Measurements from ENCODE around the gene ARFGAP2.
"Not testable (repeated sequence)": the region's sequence is repeated elsewhere in the genome, so short reads cannot be mapped to it uniquely, and the experiment has no call there.

Gene ARFGAP2

DNA sequence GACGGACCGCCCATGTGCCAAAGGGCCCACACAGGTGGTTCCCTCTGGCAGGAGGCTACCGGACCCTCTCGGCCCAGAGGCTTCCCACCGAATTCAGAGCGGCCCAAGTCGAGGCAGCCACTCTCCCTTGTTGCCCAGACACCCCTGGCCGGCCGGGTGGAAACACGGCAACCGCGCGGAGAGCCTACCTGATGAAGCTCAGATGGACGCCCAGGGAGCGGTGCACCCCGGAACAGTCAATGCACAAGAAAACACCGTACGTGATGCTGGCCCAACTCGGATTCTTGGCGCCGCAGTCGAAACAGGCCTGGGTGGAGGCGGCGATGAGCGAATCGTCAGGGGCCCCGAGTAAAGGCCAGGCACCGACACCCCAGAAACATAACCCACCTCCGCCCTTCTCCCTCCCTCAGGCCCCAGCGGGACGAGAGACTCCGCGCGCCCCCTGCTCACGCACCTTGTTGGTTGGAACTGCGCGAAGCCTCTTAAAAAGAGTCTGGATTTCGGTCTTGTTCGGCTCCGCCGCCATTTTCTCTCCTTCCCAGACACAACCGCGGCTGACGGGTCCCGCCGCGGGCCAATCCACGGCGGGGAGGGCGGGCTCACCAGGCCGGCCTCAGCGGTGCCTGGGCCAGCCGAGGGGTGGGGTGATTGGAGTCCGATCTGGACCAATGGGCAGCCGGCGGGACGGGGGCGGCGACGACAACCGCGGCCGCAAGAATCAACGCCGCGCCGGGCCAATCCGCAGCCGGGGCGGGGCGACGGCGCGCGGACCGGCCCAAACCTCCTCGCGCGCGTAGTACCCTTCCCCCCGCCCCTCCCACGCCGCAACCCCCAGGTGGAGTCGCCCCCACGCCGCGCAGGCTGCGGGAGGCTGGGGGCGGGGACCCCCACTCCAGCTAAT, at the start of gene ARFGAP2:
Gene ARFGAP2, minus strand, starts transcription at position 552 of the 901 bp plus-strand sequence. Its CDS starts 26 bp downstream, at position 526.
- peak; percentile 73 for DNase-seq (ENCODE audit: low read depth)

DNA sequence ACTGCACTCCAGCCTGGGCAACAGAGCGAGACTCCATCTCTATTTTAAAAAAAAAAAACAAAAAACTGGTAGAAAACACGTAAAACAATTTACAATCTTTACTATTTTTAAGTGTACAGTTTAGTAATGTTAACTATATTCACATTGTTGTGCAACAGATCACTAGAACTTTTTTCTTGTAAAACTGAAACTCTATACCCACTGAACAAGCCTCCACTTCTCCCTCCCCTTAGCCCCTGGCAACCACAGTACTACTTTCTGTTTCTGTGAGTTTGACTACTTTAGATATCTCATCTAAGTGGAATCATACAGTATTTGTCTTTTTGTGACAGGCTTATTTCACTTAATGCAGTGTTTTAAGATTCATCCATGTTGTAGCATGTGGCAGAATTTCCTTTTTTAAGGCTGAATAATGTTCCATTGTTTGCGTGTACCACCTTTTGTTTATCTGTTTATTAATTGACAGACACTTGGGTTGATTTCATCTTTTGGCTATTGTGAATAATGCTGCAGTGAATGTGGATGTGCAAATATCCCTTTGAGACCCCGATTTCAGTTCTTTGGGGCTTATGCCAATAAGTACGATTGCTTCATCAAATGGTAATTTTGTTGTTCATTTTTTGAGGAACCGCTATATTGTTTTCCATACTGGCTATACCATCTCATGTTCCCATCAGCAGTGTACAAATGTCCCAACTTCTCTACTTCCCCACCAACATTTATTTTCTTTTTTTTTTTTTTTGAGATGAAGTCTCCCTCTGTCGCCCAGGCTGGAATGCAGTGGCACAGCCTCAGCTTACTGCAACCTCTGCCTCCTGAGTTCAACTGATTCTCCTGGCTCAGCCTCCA, 49.1 kb upstream of the ARFGAP2 start:
- no peak for DNase-seq (ENCODE audit: low read depth)

GRCh38 chr11:47222696-47223095, 46.0 kb upstream of the ARFGAP2 start:
- DNase-seq (ENCODE audit: low read depth) = no peak

GRCh38 chr11:47220401-47220821, 43.7 kb upstream of the ARFGAP2 start:
- DNase-seq (ENCODE audit: low read depth) = no peak

DNA sequence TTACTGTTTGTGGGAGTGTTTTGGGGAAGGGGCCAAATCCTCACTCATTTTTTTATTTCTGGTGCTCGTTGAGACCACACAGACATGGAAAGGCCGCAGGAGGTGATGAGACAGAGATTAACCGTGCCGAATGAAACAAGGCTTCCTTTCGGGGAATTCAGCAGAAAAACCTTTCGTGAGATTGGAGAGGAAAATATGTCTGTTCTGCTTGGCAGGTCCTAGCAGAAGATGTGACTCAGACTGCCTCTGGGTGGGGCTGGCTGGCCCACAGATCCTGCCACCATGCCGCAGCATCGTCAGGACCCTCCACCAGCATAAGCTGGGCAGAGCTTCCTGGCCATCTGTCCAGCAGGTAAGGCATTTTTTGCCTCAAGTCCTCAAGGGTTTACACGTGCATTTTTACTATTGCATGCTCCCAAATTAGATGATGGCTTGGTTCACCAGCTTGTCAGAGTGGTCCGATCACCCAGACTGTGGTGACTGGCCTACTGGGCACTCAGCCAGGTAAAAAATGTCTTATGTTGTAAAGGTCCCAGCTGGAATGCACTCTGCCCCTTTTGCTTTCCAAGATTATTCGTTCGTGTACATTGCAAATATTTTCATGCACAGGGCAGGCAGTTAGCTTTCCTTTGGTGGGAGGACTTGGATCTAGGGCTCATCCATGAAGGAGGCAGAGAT, 39.6 kb upstream of the ARFGAP2 start:
- no peak for DNase-seq (ENCODE audit: low read depth)

DNA sequence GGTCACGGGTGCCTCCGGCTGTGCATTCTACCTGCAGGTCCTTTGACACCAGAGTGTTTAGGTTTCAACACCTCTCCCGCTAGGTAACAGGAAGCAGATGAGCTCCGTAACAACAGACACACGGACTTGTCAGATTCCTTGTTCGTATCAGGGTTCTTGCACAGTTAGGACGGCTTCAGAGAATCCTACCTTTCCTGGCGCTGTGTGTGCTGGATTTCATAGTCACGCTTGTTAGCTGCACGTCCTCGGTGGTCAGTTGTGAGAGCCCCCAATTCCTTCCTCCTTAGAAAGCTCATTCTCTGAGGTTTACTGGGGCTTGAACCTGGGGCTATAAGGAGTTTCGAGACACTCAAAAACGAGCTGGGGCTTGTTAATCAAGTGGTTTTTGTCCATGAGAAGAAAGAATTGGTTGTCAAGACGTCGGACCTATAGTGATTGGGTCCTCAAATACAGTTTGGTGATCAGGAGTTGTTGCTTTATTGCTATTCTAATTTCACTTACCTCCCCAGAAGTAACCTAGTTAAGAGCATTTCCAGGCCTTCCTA, 38.8 kb upstream of the ARFGAP2 start:
- no peak for DNase-seq (ENCODE audit: low read depth)

DNA sequence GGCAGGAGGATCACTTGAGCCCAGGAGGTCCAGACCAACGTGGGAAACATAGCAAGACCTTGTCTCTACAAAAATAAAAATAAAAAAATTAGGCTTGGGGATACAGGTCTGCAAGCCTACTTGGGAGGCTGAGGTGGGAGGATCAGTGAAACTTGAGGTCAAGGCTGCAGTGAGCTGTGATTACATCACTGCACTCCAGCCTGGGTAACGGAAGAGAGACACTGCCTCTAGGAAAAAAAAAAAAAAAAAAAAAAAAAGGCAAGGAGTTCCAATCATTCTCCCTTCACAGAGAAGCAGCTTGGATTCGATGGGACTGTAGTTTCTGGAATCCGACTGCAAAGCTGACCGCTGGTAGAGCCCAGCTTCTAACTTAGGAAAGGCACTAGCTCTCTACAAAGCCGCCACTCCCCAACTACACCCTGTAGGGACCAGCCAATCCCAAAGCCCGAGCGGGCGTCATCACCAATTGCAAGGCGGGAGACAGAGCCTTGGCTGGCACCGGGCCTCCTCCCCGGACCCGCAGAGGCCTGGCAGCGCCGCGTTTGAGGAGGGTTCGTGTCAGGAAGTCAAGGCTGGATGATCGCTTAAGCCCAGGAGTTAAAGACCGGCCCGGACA, 37.4 kb upstream of the ARFGAP2 start:
- DNase-seq (ENCODE audit: low read depth) = peak; percentile 40

DNA sequence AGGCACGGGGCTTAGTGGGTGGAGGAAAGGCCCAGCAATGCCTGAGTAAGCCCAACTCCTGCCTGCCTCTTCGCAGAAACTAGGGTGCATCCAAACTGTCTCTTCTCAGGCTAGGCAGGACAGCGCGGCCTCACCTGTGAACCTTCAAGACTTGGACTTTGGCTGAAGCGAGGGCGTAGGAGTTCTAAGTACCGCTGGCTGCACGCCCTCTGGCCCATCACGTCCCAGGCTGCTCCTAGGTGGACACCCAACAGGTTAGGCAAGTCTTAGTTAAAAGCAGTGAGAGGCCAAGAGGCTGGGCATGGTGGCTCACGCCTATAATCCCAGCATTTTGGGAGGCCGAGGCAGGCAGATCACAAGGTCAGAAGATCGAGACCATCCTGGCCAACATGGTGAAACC, 36.3 kb upstream of the ARFGAP2 start:
- no peak for DNase-seq (ENCODE audit: low read depth)

DNA sequence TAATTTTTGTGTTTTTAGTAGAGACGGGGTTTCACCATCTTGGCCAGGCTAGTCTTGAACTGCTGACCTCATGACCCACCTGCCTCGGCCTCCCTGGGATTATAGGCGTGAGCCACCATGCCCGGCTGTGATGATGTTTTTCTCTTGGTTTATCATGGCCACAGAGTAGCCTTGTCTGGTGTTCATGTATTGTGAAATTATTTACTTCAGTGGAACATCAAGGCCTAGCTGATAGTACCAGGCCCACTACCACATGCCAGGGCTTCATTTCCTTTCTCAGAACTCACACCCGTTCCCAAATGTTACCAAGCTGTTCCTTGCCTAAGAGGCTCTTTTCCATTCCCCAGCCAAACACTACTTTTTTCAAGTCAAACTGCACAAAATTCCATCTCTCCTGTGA, 31.9 kb upstream of the ARFGAP2 start:
- no peak for DNase-seq (ENCODE audit: low read depth)

- DNase-seq (ENCODE audit: low read depth) = not testable (repeated sequence)
Observed at GRCh38 chr11:47208008-47208552, 31.4 kb upstream of the ARFGAP2 start.

GRCh38 chr11:47207459-47207858, 30.8 kb upstream of the ARFGAP2 start:
- no peak for DNase-seq (ENCODE audit: low read depth)

DNA sequence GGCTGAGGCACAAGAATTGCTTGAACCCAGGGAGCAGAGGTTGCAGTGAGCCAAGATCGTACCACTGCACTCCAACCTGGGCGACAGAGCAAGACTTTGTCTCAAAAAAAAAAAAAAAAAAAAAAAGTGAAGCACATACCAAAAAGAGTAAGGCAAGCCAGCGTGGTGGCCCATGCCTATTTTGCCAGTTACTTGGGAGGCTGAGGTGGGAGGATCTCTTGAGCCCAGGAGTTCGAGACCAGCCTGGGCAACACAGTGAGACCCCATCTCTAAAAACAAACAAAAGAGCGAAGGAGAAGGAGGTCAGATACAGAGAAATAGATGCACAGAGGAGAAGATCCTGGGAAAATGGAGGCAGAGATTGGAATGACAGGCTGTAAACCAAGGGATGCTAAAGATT, 29.9 kb upstream of the ARFGAP2 start:
- DNase-seq (ENCODE audit: low read depth) = not testable (repeated sequence)

DNA sequence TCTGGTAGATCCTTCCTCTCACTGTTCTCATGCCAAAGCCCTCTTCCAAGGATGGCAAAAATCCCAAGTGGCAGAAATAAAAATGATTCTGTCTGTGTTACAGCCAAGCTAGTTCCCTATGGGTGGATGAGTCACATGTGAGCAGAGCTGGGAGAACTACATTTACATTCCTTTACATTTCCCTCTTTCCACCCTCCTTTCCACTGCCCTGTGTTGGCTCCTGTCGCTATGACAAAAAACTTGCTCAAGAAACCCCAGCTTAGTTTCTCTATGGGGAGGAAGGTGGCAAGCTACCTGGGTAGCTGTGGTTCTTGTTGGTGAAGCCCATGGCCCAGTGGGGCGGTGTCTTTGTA, 27.9 kb upstream of the ARFGAP2 start:
- DNase-seq (ENCODE audit: low read depth) = no peak

DNA sequence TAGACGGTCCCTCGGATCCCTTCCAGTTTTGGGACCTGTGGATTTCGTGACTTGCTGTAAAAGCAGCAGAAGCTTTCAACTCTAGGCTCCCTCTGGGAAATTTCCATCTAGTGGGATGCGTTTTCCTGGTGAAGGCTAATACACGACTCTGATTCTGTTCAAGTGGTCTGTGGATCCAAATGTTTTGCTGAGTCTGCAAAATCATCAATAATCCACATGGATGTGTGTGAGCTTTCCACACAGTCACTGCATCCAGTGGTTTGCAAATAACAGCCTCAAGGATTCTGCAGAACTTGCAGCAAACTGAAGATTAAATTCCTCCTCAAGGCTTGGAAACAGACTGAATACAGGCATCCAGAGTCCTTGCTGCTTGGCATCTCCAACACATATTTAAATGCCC, 25.9 kb upstream of the ARFGAP2 start:
- DNase-seq (ENCODE audit: low read depth) = no peak

- DNase-seq (ENCODE audit: low read depth) = no peak
Observed at GRCh38 chr11:47201015-47201414, 24.3 kb upstream of the ARFGAP2 start.

DNA sequence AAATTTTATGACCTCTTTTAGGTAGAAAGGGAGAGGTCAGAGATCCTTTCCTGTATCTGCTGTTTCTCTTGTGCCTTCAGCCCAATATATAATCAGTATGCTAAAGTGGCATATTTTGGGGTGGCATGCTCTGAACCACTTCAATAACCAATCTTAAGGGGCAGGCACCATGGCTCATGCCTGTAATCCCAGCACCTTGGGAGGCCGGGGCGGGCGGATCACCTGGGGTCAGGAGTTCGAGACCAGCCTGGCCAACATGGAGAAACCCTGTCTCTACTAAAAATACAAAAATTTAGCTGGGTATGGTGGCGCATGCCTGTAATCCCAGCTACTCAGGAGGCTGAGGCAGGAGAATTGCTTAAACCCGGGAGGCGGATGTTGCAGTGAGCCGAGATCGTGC, 21.5 kb upstream of the ARFGAP2 start:
- not testable (repeated sequence) for DNase-seq (ENCODE audit: low read depth)

GRCh38 chr11:47192111-47192510, 15.4 kb upstream of the ARFGAP2 start:
- DNase-seq (ENCODE audit: low read depth) = no peak

DNA sequence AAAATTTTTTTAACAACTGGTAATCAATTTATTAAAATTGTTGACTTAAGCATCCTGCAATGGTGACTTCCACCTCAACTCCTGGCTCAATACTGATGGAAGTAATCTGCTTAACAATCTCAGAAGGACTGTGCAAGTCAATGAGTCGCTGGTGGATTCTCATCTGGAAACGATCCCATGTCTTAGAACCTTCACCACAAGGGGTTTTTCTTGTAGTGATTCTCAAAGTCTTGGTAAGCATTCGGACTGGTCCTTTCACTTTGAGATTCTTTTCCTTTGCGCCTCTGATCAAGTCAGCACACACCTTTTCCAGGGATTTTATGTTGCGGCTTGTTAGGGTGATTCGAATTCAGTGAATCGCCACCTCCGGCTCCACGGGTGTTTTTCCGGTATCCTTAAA, 14.5 kb upstream of the ARFGAP2 start:
- DNase-seq (ENCODE audit: low read depth) = not testable (repeated sequence)

DNA sequence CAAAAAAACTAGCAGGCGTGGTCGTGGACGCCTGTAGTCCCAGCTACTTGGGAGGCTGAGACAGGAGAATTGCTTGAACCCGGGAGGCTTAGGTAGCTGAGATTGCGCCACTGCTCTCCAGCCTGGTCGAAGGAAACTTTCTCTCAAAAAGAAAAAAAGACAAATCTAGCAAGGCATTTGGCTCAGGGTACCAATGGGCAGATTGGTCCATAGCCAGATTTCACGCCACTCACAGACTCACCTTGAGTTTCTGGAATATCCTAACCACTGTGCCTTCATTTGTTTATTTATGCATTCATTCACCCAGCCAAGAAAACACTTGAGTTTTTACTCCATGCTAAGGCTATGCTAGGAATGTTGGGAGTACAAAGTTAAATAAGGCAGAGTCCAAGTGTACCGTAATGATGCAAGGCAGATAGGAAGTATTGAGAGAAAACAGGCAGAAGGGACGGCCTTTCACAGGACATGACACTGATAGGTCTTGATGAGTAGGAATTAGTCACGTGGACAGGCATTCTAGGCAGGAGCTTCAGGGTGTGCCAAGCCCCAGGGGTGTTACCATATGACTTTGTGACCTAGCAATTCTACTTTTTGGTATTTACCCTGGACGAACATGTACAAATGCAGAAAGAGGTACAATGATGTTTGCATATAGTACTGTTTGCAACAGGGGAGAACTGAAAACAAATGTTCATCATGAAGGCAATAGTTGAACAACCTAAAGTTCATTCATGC, 12.6 kb upstream of the ARFGAP2 start:
- no peak for DNase-seq (ENCODE audit: low read depth)

DNA sequence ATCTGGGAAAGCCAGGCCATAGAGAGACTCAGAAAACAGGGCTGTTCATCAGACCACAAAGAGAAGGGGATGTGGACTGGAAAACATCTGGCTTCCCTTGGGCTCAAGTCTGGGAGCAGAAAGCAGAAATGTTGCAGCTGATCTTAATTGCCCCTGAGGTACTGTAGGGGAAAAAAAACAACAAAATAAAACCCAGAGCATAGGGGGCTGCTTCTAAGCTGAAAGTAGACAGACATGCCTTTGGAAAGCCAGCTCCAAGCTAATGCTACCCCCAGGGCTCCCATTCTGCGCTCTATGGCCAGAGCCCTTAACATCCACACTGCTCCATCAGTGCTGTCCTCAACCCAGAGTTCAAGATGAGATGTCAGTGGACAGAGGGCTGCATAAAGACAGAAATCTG, 11.6 kb upstream of the ARFGAP2 start:
- no peak for DNase-seq (ENCODE audit: low read depth)

GRCh38 chr11:47187723-47188122, 11.0 kb upstream of the ARFGAP2 start:
- DNase-seq (ENCODE audit: low read depth) = no peak
